ENCODE data around the gene PKN2.

DNA sequence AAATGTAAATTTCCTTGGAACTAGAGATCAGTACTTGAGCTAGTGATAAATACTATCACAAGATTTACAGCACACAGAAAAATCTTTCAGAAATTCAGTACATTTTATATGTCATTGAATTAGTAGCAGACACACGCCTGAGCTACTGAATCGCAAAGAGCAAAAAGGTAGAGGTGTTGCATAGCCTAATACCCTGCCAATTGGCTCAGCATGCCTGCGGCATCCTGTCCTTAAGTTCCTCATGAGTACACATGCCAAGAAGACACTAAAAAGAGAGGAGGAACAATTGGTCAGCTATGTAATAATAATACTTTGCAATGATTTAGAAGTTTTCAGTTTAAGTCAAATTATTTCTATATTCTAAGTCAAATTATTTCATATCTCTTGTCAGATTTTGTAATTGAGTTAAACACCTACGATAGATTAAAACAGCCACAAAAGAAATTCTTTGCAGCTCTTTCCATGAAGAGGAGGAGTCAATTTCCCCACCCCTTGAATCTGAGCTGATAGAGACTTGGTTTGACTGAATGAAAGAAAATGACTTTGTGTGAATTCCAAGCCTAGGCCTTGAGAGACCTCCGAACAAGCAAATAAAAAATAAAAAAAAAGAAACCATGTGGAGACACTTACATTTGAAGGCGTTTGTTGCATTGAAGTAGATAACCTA lies 36.2 kb upstream of the PKN2 start:
- TF ChIP-seq POLR2A (conservative IDR thresholded peaks at IDR 0.05) (no peak), CHD2 (IDR thresholded peaks at IDR 0.05; ENCODE audit: low read depth, low read length) (no peak)
- TF ChIP-seq, protein P1, sequence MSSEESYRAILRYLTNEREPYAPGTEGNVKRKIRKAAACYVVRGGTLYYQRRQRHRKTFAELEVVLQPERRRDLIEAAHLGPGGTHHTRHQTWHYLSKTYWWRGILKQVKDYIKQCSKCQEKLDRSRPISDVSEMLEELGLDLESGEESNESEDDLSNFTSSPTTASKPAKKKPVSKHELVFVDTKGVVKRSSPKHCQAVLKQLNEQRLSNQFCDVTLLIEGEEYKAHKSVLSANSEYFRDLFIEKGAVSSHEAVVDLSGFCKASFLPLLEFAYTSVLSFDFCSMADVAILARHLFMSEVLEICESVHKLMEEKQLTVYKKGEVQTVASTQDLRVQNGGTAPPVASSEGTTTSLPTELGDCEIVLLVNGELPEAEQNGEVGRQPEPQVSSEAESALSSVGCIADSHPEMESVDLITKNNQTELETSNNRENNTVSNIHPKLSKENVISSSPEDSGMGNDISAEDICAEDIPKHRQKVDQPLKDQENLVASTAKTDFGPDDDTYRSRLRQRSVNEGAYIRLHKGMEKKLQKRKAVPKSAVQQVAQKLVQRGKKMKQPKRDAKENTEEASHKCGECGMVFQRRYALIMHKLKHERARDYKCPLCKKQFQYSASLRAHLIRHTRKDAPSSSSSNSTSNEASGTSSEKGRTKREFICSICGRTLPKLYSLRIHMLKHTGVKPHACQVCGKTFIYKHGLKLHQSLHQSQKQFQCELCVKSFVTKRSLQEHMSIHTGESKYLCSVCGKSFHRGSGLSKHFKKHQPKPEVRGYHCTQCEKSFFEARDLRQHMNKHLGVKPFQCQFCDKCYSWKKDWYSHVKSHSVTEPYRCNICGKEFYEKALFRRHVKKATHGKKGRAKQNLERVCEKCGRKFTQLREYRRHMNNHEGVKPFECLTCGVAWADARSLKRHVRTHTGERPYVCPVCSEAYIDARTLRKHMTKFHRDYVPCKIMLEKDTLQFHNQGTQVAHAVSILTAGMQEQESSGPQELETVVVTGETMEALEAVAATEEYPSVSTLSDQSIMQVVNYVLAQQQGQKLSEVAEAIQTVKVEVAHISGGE (CRISPR knock-in tag; IDR thresholded peaks at IDR 0.05) = no peak
- TF ChIP-seq, protein P2, sequence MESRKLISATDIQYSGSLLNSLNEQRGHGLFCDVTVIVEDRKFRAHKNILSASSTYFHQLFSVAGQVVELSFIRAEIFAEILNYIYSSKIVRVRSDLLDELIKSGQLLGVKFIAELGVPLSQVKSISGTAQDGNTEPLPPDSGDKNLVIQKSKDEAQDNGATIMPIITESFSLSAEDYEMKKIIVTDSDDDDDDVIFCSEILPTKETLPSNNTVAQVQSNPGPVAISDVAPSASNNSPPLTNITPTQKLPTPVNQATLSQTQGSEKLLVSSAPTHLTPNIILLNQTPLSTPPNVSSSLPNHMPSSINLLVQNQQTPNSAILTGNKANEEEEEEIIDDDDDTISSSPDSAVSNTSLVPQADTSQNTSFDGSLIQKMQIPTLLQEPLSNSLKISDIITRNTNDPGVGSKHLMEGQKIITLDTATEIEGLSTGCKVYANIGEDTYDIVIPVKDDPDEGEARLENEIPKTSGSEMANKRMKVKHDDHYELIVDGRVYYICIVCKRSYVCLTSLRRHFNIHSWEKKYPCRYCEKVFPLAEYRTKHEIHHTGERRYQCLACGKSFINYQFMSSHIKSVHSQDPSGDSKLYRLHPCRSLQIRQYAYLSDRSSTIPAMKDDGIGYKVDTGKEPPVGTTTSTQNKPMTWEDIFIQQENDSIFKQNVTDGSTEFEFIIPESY (CRISPR knock-in tag; IDR thresholded peaks at IDR 0.05) = no peak
- TF ChIP-seq, protein P3, sequence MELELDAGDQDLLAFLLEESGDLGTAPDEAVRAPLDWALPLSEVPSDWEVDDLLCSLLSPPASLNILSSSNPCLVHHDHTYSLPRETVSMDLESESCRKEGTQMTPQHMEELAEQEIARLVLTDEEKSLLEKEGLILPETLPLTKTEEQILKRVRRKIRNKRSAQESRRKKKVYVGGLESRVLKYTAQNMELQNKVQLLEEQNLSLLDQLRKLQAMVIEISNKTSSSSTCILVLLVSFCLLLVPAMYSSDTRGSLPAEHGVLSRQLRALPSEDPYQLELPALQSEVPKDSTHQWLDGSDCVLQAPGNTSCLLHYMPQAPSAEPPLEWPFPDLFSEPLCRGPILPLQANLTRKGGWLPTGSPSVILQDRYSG (tag; conservative IDR thresholded peaks at IDR 0.05; ENCODE audit: low read depth) = no peak

Data from K562 (cell line).